Erythroblast (primary cell): ENCODE results near the gene KIF5C.

Experiments used
- GATA1 ChIP-seq: IDR thresholded peaks from 2 replicates; pipeline ENCODE4 v1.6.1; 2011; ENCODE audit warnings: low read depth, mild to moderate bottlenecking, control low read depth, low read length, moderate library complexity
- POLR2A ChIP-seq: IDR thresholded peaks from 2 replicates; pipeline ENCODE4 v1.6.1; 2011; ENCODE audit warnings: mild to moderate bottlenecking, low read length

- TF ChIP-seq POLR2A = no peak
- no peak for TF ChIP-seq GATA1
Measured at GRCh38 chr2:149042881-149043280, 167.9 kb downstream of the KIF5C start.
